HG02870 (cell line): Measurements from ENCODE around the gene ZBTB6.
A peak's percentile ranks its signal among the peaks of the same experiment; 100 is the strongest.
"Not testable (repeated sequence)": the region's sequence is repeated elsewhere in the genome, so short reads cannot be mapped to it uniquely, and the experiment has no call there.

Source experiments
- ATAC-seq: cut with Tn5 transposase; IDR thresholded peaks from one replicate; pipeline ENCODE4 v1.9.1; 2021; ENCODE audit warnings: mild to moderate bottlenecking, moderate library complexity; ENCODE audit not compliant: unreplicated experiment

Gene ZBTB6

DNA sequence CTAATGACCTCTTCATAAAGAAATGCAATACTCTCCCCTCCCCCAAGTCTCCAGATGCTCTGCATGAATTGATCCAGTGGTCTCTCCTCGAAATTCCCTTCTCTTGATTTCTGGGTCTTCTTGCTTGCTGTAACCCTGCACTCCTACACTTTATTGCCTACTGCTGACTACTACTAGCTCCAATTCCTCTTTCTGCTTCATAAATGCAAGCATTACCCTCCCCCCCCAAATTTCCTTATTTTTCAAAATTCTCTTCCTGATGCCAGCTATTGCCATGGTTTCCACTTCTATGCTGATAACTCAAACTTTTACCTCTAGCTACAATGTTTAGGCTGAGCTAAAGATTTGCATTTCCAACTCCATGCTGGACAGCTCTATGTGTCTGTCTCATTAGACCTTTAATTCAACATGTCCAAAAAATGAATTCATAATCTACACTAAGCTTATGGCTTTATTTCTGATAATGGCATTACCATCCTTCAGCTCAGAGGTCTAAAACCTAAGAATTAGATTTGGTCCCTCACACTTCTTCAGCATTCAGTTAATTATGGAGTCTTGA is 16.8 kb upstream of the ZBTB6 start:
- ATAC-seq = no peak

DNA sequence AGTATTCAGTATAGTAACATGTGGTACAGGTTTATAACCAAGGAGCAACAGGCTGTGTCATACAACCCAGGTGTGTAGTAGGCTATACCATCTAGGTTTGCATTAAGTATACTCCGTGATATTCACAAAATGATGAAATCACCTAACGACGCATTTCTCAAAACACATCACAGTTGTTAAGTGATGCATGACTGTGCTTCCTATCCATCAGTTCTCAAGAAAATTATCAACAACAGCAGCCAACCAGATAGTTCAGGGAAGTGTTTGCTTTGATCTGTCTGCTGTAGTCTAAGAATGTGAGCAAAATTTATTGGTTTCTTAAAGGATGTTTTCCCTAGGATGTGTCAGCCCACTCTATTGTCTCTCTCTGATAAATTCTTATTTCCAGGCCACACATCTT is 10.8 kb upstream of the ZBTB6 start:
- no peak for ATAC-seq

DNA sequence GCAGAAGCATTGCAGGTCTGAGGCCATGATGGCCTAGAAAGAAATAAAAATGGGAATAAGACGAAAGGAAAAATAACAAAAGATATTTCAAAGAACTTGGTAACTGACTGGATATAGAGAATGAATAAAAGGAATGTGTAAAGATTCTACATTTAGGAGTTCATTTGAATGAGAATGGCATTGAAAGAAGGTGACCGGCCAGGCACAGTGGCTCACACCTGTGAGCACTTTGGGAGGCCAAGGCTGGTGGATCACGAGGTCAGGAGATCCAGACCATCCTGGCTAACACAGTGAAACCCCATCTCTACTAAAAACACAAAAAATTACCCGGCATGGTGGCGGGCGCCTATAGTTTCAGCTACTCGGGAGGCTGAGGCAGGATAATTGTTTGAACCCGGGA is 9.6 kb upstream of the ZBTB6 start:
- no peak for ATAC-seq

DNA sequence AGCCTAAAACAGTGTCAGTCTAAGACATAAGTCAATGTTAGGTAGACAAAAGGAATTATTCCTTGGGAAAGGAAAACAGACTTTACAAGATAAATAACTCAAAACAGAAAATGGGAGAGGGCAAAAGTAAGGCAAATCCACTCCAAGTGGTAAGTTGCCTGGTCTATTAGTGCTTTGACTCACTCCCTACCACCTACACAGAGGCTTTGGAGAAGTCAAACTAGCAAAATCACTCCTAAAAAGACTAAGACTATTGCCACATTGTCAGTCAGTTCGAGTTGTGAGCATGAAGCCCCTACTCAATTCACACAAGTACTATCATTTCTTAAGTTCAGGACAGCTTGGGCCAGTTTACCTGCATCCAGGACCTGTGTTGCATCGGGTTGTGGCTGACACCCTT is 5.2 kb upstream of the ZBTB6 start:
- ATAC-seq = no peak

DNA sequence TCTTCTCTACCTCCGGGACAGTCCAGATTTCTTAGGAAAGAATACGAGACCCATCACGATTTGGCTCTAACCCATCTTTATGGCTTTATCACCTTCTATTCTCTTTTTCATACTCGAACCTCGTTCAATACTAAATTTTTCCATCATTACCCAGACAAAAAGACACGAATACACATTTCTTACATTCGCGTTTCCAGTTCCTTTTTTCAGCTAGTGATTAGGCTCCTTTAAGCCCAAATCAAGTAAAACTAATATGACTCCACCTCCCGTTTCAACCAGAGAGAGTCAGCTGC is 506 bp downstream of the ZBTB6 start:
- ATAC-seq = no peak

DNA sequence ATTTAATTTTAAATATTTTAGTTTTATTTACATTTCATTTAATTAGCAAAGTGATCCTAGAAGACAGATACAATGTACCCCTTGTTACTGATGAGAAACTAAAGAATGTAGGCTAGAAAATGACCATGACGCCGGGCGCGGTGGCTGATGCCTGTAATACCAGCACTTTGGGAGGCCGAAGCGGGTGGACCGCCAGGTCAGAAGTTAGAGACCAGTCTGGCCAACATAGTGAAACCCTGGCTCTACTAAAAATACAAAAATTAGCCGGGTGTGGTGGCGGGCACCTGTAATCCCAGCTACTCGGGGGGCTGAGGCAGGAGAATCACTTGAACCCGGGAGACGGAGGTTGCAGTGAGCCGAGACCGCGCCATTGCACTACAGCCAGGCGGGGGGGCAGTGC is 7.0 kb downstream of the ZBTB6 start:
- ATAC-seq = not testable (repeated sequence)

DNA sequence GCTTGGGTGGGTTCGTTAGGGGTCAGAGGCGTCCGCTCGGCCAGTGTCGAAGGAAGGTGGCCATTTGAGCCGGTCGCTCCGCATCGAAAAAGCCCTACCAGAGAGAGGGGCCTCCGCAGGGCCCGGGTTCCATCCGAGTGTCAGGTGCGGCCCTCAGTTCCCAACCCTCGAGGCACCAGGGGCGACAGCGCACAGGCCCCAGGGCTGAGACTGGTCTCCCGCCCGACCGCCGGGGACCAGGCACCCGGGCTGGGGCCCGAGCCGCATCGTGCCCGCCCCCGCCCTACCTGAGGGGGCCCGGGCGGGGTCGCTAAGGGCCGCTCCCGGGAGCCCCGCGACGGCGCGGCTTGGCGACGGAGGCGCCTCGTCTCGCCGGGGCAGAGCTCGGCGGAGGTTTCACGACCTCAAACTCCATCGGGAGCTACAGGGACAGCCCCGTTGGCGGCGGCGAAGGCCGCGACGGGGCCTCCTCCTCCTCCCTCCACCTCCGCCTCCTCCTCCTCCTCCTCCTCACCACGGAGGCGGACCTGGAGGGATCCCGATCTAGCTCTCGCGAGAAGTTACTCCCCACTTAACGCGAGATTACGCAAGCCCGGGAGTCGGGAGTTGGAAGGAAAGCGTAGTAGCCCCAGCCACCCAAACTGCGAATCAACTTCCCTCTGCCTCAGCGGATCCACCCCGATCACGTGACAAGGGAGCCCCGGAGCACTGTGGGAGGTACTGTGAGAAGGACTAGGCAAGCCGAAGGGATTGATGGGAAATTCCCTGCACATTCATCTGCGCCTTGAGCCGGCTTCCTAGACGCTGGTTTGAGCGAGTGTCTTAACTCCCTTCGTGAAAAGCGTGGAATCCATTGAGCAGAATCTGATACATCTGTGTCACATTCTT is 8.1 kb downstream of the ZBTB6 start, which contains the start of gene RC3H2:
TSS of gene RC3H2 (minus strand) at position 537 of the 888 bp plus-strand sequence. CDS start 7,850 bp downstream, outside the sequence.
- peak; percentile 75 for ATAC-seq

DNA sequence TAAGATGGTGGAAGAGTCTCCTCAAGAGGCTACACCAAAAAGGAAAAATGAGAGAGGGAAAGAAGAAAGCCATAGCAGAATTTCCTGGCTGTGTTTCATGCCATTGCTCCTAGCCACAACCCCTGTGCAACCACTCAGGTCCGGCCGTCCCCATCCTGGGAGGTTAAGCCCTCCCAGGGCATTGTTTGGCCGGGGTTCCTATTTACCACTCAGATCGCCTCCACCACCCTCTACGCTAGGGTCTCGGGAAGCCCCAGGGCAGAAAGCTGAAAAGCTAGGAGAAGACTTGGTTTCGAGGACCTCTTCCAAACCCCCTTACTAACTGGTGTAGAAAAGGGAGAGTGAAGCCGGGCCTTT is 8.7 kb downstream of the ZBTB6 start:
- peak; percentile 18 for ATAC-seq

DNA sequence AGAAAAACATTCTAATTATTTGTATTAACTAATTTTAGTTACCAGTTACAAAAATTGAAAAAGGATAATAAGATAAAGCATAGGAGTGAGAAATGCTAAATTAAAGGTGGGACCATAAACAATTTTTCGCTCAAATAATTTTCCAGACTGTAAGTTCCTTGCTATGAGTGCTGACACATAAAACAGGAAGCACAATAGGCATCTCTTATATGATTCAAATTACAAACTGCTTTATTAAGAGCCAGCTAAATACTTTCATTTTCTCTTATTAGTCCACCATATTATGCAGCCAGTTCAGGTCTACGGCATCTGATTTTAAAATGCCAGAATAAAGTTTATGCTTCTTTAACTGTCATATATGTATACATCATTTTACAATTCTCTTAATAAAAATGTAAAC is 12.3 kb downstream of the ZBTB6 start:
- ATAC-seq = no peak

DNA sequence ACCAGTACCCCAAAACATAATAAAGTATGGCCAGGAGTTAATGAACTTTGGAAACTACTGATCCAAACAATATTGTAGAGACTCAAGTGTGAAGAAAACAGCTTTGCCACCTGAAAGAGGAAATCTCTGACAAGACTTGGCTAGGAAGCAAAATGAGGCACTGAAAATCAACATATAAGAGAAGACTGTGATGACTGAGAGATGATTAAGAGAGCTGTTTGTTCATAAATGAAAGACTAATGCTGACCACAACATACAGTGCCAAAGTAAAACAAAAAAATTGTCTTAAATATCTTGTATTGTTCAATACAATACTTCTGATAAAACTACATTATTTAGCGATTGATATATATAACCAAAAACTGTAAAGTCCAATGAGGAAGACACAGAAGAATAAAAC is 15.2 kb downstream of the ZBTB6 start:
- no peak for ATAC-seq

DNA sequence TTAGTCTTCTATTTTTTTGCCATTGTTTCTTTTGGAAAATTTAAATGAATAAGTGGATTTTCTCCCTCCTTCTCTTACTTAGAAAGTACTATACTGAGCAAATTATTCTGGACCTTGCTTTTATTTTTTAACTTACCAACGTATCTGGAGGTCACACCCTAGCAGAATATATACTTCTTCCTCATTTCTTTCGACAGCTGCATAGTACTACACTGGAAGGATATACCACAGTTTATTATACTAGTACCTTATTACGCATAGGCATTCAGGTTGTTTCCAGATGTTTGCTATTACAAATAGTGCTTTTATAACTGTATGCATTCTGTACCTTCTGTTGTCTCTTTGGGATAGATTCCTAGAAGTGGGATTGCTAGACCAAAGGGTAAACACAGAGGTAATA is 24.6 kb downstream of the ZBTB6 start:
- ATAC-seq = no peak

DNA sequence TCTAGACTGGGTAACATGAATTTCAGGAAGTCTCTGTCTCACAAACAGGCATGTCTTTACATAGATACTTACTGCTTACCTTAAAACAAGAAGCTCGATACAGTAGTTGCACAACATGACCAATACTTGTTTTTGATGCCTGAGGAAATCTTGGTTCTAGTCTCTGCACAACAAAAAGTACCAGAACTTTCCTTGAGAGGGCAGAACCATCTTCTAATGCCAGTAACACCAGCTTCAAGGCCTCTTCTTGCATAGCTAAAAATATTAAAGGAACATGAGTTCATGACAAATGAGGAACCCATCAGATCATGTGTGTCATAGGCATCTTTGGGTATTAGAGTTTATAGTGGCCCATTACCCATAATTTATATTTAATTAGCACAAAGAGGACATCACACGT is 30.0 kb downstream of the ZBTB6 start:
- ATAC-seq = no peak

DNA sequence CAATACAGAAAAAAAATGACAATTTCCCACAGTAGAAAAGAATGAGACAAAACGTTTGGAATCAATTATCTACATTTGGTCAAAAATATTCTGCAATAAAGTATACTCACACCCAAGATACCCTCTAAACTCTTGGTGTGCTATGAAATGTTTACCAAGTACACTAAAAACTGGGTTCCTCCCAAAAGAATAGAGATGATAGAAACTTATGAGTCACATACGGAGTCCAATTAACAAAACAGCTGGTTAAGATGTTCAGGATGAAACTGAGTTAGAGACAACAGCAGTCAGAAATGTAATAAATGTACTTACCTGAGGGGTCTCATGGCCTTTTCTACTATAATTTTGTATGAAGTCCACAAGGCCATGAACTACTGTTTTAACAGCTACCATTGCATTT is 33.7 kb downstream of the ZBTB6 start:
- no peak for ATAC-seq

DNA sequence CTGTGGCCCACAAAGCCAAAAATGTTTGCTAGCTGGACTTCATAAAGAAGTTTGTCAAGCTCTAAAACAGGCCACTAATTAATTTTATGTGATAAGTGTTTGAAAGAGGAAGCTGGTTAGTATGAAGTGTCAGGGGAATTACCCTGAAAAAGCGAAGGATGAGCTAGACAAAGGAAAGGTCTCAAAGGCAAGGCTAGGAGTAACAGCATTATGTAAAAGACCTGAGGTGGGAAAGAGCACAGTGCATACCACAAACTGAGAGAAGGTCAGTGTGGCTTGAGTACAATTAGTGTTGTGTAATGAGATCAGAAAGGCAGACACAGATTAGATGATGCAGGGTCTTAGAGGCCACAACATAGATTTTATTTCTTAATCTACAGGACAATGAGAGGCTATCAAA is 37.6 kb downstream of the ZBTB6 start:
- ATAC-seq = no peak

DNA sequence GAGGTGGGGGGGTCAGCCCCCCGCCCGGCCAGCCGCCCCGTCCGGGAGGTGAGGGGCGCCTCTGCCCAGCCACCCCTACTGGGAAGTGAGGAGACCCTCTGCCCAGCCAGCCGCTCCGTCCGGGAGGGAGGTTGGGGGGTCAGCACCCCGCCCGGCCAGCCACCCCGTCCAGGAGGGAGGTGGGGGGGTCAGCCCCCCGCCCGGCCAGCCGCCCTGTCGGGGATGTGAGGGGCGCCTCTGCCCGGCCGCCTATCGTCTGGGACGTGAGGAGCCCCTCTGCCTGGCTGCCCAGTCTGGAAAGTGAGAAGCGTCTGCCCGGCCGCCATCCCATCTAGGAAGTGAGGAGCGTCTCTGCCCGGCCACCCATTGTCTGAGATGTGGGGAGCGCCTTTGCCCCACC is 45.8 kb downstream of the ZBTB6 start:
- ATAC-seq = not testable (repeated sequence)

DNA sequence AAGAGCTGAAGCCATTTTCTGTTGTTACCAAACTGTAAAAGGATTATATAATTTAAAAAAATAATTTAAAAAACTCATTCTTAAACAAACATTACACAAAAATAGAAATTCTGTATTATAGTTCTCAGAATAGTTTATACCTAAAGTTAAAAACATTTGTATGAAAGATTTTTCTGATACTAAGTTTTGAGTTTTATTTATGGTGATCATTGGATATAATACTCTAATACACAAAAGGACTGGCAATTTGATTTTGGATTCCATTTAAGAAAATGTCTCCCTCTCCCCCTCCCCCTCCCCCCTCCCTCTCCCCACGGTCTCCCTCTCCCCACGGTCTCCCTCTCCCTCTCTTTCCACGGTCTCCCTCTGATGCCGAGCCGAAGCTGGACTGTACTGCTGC is 47.0 kb downstream of the ZBTB6 start:
- ATAC-seq = no peak

DNA sequence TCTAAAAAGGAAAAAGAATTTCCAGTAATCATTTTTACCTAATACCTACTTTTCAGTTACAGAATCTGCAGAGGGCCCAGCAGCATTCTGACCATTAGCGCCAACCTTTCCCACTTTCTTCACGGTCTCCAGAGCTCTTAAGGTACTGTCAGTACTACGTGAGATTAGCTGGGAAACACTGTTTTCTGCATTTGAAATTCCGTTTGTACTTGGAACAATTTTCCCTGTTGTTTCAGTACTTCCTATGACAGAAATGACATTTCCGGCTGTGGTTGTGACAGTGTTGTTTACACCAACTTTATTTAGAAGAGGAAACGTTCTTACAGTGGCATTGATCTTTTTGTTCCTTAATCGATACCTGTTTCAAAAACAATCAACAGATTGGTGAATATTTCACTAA is 47.8 kb downstream of the ZBTB6 start:
- ATAC-seq = no peak

DNA sequence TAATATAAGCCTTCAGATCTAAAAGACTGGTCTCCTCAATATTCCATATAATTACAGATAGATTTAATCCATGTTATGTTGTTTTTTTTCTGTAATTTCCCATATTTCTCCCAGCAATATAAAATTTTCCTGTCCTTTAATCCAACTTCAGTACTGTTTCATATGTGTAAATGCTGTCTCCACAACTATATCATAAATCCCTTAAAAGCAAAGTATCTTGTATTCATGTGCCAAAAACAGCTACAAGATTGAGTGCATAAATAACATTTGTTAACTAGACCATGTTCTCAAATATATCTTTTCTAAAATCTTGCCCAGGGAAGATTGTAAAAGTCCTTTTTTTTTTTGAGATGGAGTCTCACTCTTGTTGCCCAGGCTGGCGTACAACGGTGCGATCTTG is 49.7 kb downstream of the ZBTB6 start:
- ATAC-seq = no peak

DNA sequence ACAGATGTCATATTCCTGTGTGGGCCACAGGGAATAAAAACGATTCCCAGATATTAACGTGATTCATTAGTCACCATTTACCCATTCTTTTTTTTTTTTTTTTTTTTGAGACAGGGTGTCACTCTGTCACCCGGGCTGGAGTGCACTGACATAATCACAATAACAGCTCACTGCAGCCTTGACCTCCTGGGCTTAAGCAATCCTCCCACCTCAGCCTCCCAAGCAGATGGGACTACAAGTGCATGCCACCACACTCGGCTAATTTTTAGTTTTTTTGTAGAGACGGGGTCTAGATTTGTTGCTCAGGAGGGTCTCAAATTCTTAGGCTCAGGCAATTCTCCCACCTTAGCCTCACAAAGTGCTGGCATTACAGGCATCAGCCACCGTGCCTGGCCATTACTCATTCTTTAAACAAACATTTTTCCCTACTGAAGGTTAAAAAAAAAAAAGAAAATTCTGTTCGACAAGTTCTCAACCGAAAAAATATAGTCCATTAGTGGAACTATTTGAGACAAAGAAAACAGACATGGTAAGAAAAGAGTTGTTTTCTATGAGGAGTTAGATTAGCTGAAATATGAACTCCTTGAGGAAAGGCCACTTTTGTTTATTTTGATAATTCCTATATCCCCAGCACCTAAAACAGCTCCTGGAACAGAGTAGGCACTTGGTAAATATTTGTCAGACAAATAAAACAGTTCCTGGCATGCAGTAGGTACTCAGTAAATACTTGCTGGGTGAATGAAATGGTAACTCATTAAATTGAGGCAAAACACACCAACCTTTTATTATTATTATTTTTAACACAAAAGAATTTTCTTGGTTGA is 52.6 kb downstream of the ZBTB6 start:
- ATAC-seq = no peak
